ENCODE results near the gene SNRK.

DNA sequence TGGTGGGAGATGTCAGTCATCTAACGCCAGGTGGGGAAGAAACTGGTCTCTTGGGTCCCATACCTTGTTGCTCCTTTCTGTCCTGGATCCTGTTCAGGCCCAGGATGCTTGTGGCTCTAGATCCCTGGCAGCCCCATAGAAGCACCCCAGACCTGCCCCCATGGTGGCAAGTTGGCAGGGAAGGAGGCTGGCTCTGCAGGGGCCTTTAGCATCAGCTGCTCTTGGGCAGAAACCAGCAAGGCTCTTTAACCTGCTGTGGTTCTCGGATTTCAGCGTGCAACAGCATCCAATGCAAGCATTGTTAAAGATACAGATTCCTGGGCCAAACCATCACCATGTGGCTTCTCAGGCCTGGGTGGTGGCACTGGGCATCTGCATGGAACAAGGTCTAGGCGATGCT, 75.8 kb downstream of the SNRK start:
- TF ChIP-seq, protein P1, sequence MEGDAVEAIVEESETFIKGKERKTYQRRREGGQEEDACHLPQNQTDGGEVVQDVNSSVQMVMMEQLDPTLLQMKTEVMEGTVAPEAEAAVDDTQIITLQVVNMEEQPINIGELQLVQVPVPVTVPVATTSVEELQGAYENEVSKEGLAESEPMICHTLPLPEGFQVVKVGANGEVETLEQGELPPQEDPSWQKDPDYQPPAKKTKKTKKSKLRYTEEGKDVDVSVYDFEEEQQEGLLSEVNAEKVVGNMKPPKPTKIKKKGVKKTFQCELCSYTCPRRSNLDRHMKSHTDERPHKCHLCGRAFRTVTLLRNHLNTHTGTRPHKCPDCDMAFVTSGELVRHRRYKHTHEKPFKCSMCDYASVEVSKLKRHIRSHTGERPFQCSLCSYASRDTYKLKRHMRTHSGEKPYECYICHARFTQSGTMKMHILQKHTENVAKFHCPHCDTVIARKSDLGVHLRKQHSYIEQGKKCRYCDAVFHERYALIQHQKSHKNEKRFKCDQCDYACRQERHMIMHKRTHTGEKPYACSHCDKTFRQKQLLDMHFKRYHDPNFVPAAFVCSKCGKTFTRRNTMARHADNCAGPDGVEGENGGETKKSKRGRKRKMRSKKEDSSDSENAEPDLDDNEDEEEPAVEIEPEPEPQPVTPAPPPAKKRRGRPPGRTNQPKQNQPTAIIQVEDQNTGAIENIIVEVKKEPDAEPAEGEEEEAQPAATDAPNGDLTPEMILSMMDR (conservative IDR thresholded peaks at IDR 0.05; ENCODE audit: low read depth in 2 of 2): no peak
- TF ChIP-seq EZH2 (IDR thresholded peaks at IDR 0.05; ENCODE audit: low read depth, unreplicated experiment) (no peak), POLR2AphosphoS5 (IDR thresholded peaks at IDR 0.05; ENCODE audit: low read depth) (no peak), EZH2phosphoT487 (IDR thresholded peaks at IDR 0.05; ENCODE audit: unreplicated experiment) (no peak), REST (IDR thresholded peaks at IDR 0.05; ENCODE audit: unreplicated experiment) (no peak), ETS1 (IDR thresholded peaks at IDR 0.05) (no peak), NANOG (IDR thresholded peaks at IDR 0.05; ENCODE audit: borderline replicate concordance) (no peak), JUNB (IDR thresholded peaks at IDR 0.05; ENCODE audit: unreplicated experiment) (no peak), CREB1 (CRISPR knock-in tag; IDR thresholded peaks at IDR 0.05; ENCODE audit: low read depth) (no peak)

Measured in GM23338 (cell line).